HG02588 (cell line): ENCODE data around the gene ACKR1.

Experiments used
- ATAC-seq: cut with Tn5 transposase; IDR thresholded peaks from one replicate; pipeline ENCODE4 v1.9.1; 2021; ENCODE audit warnings: mild to moderate bottlenecking, moderate library complexity; ENCODE audit not compliant: unreplicated experiment

ACKR1 gene

DNA sequence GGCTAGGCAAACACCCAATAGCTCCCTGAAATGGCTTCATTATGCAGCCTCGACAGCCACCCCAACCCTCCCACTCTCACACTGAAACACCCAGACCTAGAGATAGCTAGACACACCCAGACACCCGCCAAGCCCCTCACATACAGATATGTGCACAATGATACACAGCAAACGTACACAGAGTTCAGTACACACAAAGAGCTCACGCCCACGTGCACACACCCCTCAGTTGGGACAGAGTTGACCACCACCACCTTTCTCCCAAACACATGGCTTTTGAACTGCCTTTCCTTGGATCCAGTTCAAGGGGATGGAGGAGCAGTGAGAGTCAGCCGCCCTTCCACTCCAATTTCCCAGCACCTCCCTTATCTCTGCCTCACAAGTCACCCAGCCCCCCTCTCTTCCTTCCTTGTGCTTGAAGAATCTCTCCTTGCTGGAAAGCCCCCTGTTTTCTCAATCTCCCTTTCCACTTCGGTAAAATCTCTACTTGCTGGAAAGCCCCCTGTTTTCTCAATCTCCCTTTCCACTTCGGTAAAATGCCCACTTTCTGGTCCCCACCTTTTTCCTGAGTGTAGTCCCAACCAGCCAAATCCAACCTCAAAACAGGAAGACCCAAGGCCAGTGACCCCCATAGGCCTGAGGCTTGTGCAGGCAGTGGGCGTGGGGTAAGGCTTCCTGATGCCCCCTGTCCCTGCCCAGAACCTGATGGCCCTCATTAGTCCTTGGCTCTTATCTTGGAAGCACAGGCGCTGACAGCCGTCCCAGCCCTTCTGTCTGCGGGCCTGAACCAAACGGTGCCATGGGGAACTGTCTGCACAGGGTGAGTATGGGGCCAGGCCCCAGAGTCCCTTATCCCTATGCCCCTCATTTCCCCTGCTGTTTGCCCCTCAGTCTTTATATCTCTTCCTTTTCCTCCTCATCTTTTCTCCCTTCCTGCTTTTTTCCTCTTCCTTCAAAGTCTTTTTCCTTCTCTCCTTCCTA, at the start of gene ACKR1:
ACKR1 (plus strand) TSS at position 715 of the 981 bp plus-strand sequence; CDS start at position 800, 85 bp downstream.
- ATAC-seq, result no peak

DNA sequence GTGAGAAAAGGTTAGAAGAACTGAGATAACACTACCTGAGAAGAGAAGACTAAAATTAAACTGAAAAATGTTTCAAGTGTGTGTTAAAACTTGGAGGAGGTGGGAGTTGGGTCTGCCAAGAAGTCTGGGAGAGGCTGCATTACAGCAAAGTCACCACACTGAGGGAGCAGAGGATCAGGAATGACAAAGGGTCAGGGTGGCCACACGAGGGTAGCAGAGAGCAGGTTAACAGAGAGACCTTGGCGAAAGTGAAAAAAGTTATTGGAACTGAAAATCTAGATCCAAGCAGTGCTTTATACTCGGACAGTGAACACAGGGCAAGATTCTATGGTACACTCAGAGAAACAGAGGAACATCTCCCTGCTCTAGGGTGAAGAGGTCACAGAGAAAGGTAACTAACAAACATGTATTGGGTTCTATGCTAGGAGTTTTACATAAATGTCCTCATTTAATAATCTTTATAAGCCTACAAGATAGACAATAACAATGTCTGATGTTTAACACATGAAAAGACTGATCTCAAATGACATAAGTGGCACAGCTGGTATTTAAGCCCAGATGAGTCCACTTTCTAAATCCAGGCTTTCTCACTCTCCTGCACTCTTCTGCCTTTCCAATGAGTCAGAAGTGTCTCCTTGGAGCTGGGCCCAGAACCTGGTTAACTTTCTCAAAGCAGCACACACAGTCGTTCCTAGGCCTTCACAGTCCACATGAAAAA, 43.5 kb upstream of the ACKR1 start:
- ATAC-seq, result peak; percentile 96

DNA sequence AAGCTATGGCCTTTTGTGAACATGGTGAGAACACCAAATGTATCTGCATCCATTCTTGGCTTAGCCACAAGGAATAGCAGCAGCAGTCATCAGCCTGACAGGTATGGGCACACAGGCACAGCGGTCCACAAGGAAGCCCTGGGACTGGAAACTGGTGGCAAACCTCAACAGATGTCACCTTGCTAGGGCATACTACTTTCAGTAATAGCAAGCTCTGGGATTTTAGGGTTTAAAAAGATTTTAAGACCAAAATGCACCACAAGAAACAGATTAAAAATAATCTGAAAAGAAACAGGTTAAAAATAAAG, 43.0 kb upstream of the ACKR1 start:
- ATAC-seq, result no peak

GRCh38 chr1:159162516-159163265, 42.0 kb upstream of the ACKR1 start:
- no peak for ATAC-seq

- ATAC-seq, result no peak
These were observed 41.0 kb upstream of the ACKR1 start for GRCh38 chr1:159163614-159164228.

- no peak for ATAC-seq
These were observed 36.6 kb upstream of the ACKR1 start for GRCh38 chr1:159168043-159168442.

DNA sequence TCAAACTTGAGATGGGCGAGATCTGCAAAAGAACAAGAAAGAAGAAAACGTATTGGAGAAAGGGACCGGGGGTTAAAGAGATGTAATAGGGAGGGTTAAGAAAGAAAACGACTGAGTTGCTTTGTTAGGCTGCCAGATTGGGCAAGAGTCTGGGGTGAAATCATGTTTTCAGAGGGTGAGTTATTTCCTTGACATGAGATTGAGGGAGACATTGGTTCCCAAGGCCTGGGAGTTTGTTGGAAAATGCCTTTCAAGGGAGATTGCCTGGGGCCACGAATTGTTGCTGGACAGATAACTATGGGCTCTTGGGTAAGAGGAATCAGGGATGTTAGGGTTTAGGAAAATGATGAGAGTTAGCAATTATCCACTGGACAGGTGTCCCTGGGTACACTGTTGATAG, 34.0 kb upstream of the ACKR1 start:
- ATAC-seq, result no peak

DNA sequence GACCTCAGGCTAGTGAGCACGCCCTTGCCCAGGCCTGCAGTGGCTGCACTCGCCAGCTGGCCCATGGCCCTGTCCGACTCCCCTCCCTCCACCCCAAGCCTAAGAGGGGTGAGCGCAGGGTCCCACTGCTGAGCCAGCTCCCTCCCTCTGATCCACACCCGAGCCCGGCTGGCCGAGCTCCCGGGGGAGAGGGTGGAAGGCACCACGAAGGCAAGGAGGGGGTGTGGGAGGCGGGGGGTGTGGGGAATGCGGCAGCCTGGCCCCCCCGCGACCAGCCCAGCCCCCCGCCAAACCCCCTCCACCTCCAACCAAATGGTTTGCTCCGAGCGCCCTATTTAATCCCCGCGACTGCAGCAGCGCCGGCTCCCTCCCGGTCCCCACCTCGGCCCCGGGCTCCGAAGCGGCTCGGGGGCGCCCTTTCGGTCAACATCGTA, 33.4 kb upstream of the ACKR1 start, which contains the start of gene CADM3:
CADM3 (plus strand) TSS at position 362 of the 434 bp plus-strand sequence. CDS start 151 bp downstream, outside the sequence.
- ATAC-seq, result no peak

GRCh38 chr1:159171688-159172501, 32.8 kb upstream of the ACKR1 start:
- ATAC-seq, result no peak

DNA sequence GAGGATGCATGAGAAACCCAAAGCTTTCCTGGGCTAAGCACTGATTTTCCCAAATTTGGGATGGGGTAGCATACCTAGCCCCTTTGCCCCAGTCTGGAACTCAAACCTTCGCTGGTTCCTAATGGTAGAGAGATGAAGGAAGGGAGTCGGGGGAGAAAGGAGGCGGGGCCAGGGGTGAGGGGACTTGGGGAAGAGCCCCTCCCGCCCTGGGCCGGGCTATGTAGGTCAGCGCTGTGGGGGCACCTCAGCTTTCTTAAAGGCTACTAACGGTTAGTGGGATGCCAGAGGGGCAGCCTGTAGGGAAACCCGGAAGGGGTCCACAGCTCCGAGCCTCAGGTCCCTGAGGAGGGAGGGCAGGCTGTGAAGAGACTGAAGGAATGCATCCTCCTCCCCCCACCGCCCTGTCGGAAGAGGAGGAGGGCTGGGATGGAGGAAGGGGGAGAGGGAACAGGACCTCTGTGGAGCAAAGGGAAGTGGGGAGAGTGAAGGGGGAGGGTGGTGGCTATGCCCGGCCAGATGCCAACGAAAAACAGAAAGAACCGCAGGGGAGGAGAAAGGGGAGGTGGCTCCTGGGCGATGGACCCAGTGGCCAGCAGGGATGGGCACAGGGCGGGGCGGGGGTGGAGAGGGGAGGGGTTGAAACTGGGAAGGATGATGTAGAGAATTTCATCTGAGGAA, 31.9 kb upstream of the ACKR1 start:
- ATAC-seq, result no peak

- no peak for ATAC-seq
These were observed 31.4 kb upstream of the ACKR1 start for GRCh38 chr1:159173320-159173719.

- no peak for ATAC-seq
These were observed 29.1 kb upstream of the ACKR1 start for GRCh38 chr1:159175571-159175970.

GRCh38 chr1:159177272-159177907, 27.3 kb upstream of the ACKR1 start:
- ATAC-seq, result no peak

DNA sequence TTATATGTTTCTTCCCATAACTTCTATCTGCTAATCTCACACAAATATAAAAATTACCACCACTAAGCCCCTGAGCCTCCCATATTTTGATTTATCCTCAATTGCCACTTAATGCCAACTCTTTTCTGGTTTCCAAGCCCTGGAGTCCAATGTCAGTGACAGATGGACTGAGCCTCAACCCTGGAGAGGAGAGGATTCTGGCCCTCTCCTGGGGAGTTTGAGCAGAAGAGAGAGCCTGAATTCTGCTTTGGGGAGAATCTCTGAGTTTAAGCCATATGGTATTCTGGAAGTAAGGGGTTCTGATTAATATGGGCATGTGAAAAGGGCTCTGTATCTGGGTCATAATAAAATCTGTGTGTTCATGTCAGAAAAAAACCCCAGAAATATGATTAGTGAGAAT, 24.8 kb upstream of the ACKR1 start:
- ATAC-seq, result no peak

GRCh38 chr1:159180516-159180915, 24.2 kb upstream of the ACKR1 start:
- ATAC-seq, result no peak

DNA sequence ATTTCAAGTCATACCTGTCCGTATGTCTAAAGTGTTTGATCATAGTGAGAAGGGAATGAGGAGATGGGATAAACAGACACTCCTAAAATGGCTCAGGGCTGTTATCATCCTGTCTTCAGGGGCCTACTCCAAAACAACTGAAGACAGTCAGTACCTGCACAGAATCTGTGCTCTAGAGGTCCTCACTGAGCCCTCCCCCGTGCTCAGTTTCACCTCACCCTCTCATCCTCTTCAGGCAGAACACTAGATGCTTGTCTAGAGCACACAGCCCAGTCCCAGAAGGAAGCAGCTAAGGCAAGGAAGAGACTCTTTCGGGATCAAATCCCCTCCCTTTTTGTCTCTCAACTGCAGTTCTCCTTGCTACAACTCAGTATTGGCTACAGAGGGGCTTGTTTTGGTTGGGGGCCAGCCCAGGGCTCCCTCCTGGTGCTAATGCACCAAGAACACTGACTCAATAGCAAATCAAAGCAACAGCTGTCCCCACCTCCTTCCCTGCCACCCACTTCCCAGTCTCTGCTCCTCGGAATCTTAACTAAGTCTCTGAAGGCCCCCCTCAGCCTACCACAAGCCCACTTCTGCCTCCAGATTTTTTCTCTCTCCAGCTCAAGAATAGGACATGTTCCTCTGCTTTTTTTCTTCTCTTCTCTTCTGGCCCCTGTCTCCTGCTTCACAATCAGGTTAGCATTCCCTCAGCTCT, 23.2 kb upstream of the ACKR1 start:
- no peak for ATAC-seq

- ATAC-seq, result no peak
These were observed 20.5 kb upstream of the ACKR1 start for GRCh38 chr1:159184201-159184600.

GRCh38 chr1:159185121-159185520, 19.6 kb upstream of the ACKR1 start:
- ATAC-seq, result no peak
